SU-DHL-6 (cell line): ENCODE data around the gene CADPS.

Experiments used
- H2AFZ ChIP-seq: fragments of 200-600 bp; sonication (generic); 2 replicates; pipeline ENCODE4 v1.6.1; 2014; ENCODE audit warnings: low read depth, mild to moderate bottlenecking, moderate library complexity, mixed read lengths, antibody characterized with exemption, low read length; ENCODE audit not compliant: severe bottlenecking
- H3F3A ChIP-seq: fragments of 200-600 bp; shearing (Covaris generic); 2 replicates; pipeline ENCODE4 v1.6.0; 2016; ENCODE audit warnings: antibody characterized with exemption, mild to moderate bottlenecking; ENCODE audit not compliant: insufficient read depth
- H3K27ac ChIP-seq: fragments of 200-600 bp; sonication (generic); 2 replicates; pipeline ENCODE4 v1.5.1; 2016; ENCODE audit warnings: low read depth, mild to moderate bottlenecking, low read length, moderate library complexity, mixed read lengths
- H3K27me3 ChIP-seq: fragments of 200-600 bp; sonication (generic), shearing (Covaris generic); 2 replicates; pipeline ENCODE4 v1.6.0; 2014; ENCODE audit warnings: mild to moderate bottlenecking, low read length
- H3K36me3 ChIP-seq: fragments of 200-600 bp; sonication (generic); 2 replicates; pipeline ENCODE4 v1.6.1; 2014; ENCODE audit warnings: mild to moderate bottlenecking, low read length, mixed read lengths
- H3K4me2 ChIP-seq: fragments of 300-600, 200-600 bp; shearing (Covaris generic), sonication (generic); 2 replicates; pipeline ENCODE4 v1.6.0; 2014; ENCODE audit warnings: low read length, low read depth, mild to moderate bottlenecking; ENCODE audit not compliant: poor library complexity, severe bottlenecking
- H3K4me3 ChIP-seq: fragments of 200-600 bp; sonication (generic); 2 replicates; pipeline ENCODE4 v1.5.1; 2014; ENCODE audit warnings: antibody characterized with exemption, low read length, mild to moderate bottlenecking, mixed read lengths; ENCODE audit not compliant: insufficient read depth, poor library complexity, severe bottlenecking
- H3K79me2 ChIP-seq: fragments of 200-600 bp; sonication (generic); 2 replicates; pipeline ENCODE4 v1.6.1; 2014; ENCODE audit warnings: mild to moderate bottlenecking, low read length, moderate library complexity; ENCODE audit not compliant: insufficient read depth
- H3K9ac ChIP-seq: fragments of 200-600 bp; sonication (generic); 2 replicates; pipeline ENCODE4 v1.7.0; 2014; ENCODE audit warnings: mild to moderate bottlenecking, low read length
- H3K9me2 ChIP-seq: fragments of 200-600 bp; sonication (generic); replicated peaks from 2 replicates; pipeline ENCODE4 v1.6.1; 2014; ENCODE audit warnings: low read length; ENCODE audit not compliant: insufficient read depth
- H3K9me3 ChIP-seq: fragments of 200-600 bp; sonication (generic); 2 replicates; pipeline ENCODE4 v1.6.1; 2014; ENCODE audit warnings: low read length, mixed read lengths; ENCODE audit not compliant: insufficient read depth
- H4K20me1 ChIP-seq: fragments of 200-600 bp; sonication (generic); 2 replicates; pipeline ENCODE4 v1.6.1; 2014; ENCODE audit warnings: low read depth, mild to moderate bottlenecking, antibody characterized with exemption, low read length, moderate library complexity, mixed read lengths
- EZH2phosphoT487 ChIP-seq: fragments of 200-600 bp; sonication (generic), shearing (Covaris generic); conservative IDR thresholded peaks from 2 replicates; pipeline ENCODE4 v1.6.1; 2018; ENCODE audit warnings: mild to moderate bottlenecking, antibody characterized with exemption, low read length, moderate library complexity, mixed read lengths
- TF ChIP-seq, protein P1 (sequence below): fragments of 200-600 bp; sonication (generic); IDR thresholded peaks from one replicate; pipeline ENCODE4 v1.5.1; 2017; ENCODE audit warnings: antibody characterized with exemption, mild to moderate bottlenecking, low read length, moderate library complexity; ENCODE audit not compliant: insufficient read depth, poor library complexity, severe bottlenecking

Gene CADPS

DNA sequence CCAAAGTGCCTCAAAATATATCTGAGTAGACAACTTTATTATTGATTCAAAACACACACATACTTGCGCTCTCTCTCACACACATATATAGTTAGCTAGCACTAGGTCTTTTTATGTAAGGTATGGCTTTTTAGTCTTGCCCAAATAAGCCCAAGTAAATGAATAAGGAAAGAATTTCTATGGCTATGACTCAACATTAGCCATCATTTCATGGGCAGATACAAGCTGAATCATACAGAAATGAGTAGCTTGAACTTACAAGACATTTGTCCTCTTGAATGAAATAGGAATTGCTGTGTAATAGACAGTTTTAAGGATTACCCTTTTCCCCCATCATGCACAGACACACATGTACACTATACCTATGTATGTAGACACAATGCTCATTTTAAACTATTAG lies 4.9 kb downstream of the CADPS start:
- no peak overlapping the region for H3K4me2 ChIP-seq
- H3K9me2 ChIP-seq = no peaks in the 10 kb centered on the region
- no peaks in the 10 kb centered on the region for H4K20me1 ChIP-seq
- peaks cover 12% of the 10 kb centered on the region for H3F3A ChIP-seq
- H2AFZ ChIP-seq = no peak overlapping the region
- no peaks in the 10 kb centered on the region for H3K9me3 ChIP-seq
- H3K27me3 ChIP-seq = no peaks in the 10 kb centered on the region
- H3K4me3 ChIP-seq = no peak overlapping the region
- H3K9ac ChIP-seq = no peak overlapping the region
- H3K36me3 ChIP-seq = no peaks in the 10 kb centered on the region
- H3K79me2 ChIP-seq = no peaks in the 10 kb centered on the region
- no peak overlapping the region for H3K27ac ChIP-seq
- no peak for TF ChIP-seq EZH2phosphoT487

DNA sequence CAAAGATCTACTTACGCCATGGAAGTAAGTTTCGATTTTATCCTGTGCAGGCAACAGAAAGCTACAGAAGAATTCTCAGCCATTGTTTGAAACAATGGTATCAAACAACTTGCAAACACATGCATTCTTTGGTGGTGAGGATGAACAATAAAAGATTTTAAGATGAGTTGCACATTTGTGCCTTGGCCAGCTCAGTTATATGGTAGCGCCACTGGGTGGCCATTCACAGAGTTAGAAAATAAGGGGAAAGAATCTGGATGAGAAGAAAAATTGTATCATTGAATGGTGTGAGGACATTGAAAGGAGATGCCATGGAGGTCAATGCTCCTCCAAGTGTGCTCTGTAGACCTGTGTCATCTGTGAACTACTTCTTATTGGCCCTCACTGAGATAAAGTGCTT lies 11.6 kb downstream of the CADPS start:
- Histone ChIP-seq H3K4me2 (no peak overlapping the region), H3K9me3 (no peaks in the 10 kb centered on the region), H3K9ac (no peak overlapping the region), H3F3A (no peaks in the 10 kb centered on the region), H3K27me3 (no peaks in the 10 kb centered on the region), H3K27ac (no peak overlapping the region), H3K9me2 (no peaks in the 10 kb centered on the region), H3K79me2 (no peaks in the 10 kb centered on the region), H4K20me1 (no peaks in the 10 kb centered on the region), H2AFZ (no peak overlapping the region), H3K4me3 (no peak overlapping the region), H3K36me3 (no peaks in the 10 kb centered on the region)
- no peak for TF ChIP-seq EZH2phosphoT487
- TF ChIP-seq, protein P1, sequence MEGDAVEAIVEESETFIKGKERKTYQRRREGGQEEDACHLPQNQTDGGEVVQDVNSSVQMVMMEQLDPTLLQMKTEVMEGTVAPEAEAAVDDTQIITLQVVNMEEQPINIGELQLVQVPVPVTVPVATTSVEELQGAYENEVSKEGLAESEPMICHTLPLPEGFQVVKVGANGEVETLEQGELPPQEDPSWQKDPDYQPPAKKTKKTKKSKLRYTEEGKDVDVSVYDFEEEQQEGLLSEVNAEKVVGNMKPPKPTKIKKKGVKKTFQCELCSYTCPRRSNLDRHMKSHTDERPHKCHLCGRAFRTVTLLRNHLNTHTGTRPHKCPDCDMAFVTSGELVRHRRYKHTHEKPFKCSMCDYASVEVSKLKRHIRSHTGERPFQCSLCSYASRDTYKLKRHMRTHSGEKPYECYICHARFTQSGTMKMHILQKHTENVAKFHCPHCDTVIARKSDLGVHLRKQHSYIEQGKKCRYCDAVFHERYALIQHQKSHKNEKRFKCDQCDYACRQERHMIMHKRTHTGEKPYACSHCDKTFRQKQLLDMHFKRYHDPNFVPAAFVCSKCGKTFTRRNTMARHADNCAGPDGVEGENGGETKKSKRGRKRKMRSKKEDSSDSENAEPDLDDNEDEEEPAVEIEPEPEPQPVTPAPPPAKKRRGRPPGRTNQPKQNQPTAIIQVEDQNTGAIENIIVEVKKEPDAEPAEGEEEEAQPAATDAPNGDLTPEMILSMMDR = no peak

- no peaks in the 10 kb centered on the region for H4K20me1 ChIP-seq
- TF ChIP-seq EZH2phosphoT487 = no peak
- TF ChIP-seq, protein P1 = no peak
- no peaks in the 10 kb centered on the region for H3K9me2 ChIP-seq
- no peaks in the 10 kb centered on the region for H3K27me3 ChIP-seq
- no peaks in the 10 kb centered on the region for H3K9me3 ChIP-seq
- no peak overlapping the region for H2AFZ ChIP-seq
- H3K27ac ChIP-seq = no peak overlapping the region
- H3K79me2 ChIP-seq = no peaks in the 10 kb centered on the region
- H3K4me2 ChIP-seq = no peak overlapping the region
- H3K36me3 ChIP-seq = no peaks in the 10 kb centered on the region
- H3K9ac ChIP-seq = no peak overlapping the region
- no peak overlapping the region for H3K4me3 ChIP-seq
- no peaks in the 10 kb centered on the region for H3F3A ChIP-seq
Measured at GRCh38 chr3:62859203-62859791, 15.9 kb downstream of the CADPS start.

- TF ChIP-seq, protein P1 = no peak
- no peak for TF ChIP-seq EZH2phosphoT487
- H3K4me3 ChIP-seq = no peak overlapping the region
- H3K9me3 ChIP-seq = no peaks in the 10 kb centered on the region
- H3K36me3 ChIP-seq = no peaks in the 10 kb centered on the region
- H3K79me2 ChIP-seq = no peaks in the 10 kb centered on the region
- H2AFZ ChIP-seq = no peak overlapping the region
- H4K20me1 ChIP-seq = no peaks in the 10 kb centered on the region
- H3K9me2 ChIP-seq = no peaks in the 10 kb centered on the region
- H3K27me3 ChIP-seq = no peaks in the 10 kb centered on the region
- no peak overlapping the region for H3K27ac ChIP-seq
- H3K4me2 ChIP-seq = no peak overlapping the region
- H3F3A ChIP-seq = no peaks in the 10 kb centered on the region
- no peak overlapping the region for H3K9ac ChIP-seq
Measured at GRCh38 chr3:62845996-62846395, 29.2 kb downstream of the CADPS start.
